Hematopoietic multipotent progenitor cell treated with erythropoietin and hydrocortisone succinate and interleukin-3 and kit ligand, for 15 days (in vitro differentiated cells): ENCODE measurements around the gene AKAP6.

Experiments
- DNase-seq: peaks from one replicate; pipeline ENCODE4 v3.0.0-alpha.2; 2015; ENCODE audit warnings: low spot score

AKAP6 gene

GRCh38 chr14:32678088-32678487, 349.0 kb downstream of the AKAP6 start:
- DNase-seq: no peak

- DNase-seq: no peak
Measured at GRCh38 chr14:32679927-32680612, 351.0 kb downstream of the AKAP6 start.

GRCh38 chr14:32681598-32681997, 352.5 kb downstream of the AKAP6 start:
- no peak for DNase-seq

- no peak for DNase-seq
Measured at GRCh38 chr14:32682214-32682613, 353.1 kb downstream of the AKAP6 start.

GRCh38 chr14:32683679-32684078, 354.6 kb downstream of the AKAP6 start:
- no peak for DNase-seq

- DNase-seq: no peak
Measured at GRCh38 chr14:32688941-32689340, 359.8 kb downstream of the AKAP6 start.

- DNase-seq: no peak
Measured at GRCh38 chr14:32692441-32692840, 363.3 kb downstream of the AKAP6 start.

GRCh38 chr14:32693114-32693513, 364.0 kb downstream of the AKAP6 start:
- DNase-seq: no peak

- no peak for DNase-seq
Measured at GRCh38 chr14:32694795-32695449, 365.8 kb downstream of the AKAP6 start.

GRCh38 chr14:32696325-32697091, 367.4 kb downstream of the AKAP6 start:
- no peak for DNase-seq

GRCh38 chr14:32697114-32697513, 368.0 kb downstream of the AKAP6 start:
- DNase-seq: no peak

- no peak for DNase-seq
Measured at GRCh38 chr14:32697704-32698103, 368.6 kb downstream of the AKAP6 start.

GRCh38 chr14:32698831-32699230, 369.7 kb downstream of the AKAP6 start:
- DNase-seq: no peak

GRCh38 chr14:32701475-32701874, 372.4 kb downstream of the AKAP6 start:
- DNase-seq: no peak

GRCh38 chr14:32702088-32702487, 373.0 kb downstream of the AKAP6 start:
- DNase-seq: no peak

- no peak for DNase-seq
Measured at GRCh38 chr14:32702562-32702961, 373.5 kb downstream of the AKAP6 start.

- DNase-seq: no peak
Measured at GRCh38 chr14:32703183-32703621, 374.1 kb downstream of the AKAP6 start.

GRCh38 chr14:32706721-32707519, 377.8 kb downstream of the AKAP6 start:
- no peak for DNase-seq

GRCh38 chr14:32707742-32708500, 378.8 kb downstream of the AKAP6 start:
- no peak for DNase-seq

- DNase-seq: no peak
Measured at GRCh38 chr14:32709027-32709426, 379.9 kb downstream of the AKAP6 start.

GRCh38 chr14:32710231-32710671, 381.2 kb downstream of the AKAP6 start:
- DNase-seq: no peak
